ENCODE results near the gene CA12.

Gene CA12

DNA sequence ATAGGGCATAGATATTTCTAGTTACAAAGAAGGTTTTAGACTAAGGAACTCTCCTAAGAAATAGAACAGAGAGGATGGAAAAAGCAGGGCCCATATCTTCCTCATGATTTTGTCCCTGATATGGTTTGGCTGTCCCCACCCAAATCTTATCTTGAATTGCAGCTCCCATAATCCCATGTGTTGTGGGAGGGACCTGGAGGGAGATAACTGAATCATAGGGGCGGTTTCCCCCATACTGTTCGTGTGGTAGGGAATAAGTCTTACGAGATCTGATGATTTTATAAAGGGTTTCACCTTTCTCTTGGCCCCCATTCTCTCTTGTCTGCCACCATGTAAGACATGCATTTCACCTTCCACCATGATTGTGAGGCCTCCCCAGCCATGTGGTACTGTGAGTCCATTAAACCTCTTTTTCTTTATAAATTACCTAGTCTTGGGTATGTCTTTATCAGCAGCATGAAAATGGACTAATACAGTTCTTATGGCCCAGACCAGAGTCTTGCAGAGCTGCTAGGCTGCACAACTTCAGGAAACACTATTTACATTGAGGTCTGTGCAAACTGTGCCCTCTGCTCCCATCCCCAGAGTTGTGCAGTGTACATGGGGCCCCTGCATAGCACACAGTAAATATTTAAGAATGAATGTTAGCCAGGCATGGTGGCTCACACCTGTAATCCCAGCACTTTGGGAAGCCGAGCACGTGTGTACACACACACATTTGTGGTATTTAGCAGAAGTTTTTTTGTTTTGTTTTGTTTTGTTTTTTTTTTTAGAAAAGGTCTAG, 20.3 kb upstream of the CA12 start:
- no peak for DNase-seq

DNA sequence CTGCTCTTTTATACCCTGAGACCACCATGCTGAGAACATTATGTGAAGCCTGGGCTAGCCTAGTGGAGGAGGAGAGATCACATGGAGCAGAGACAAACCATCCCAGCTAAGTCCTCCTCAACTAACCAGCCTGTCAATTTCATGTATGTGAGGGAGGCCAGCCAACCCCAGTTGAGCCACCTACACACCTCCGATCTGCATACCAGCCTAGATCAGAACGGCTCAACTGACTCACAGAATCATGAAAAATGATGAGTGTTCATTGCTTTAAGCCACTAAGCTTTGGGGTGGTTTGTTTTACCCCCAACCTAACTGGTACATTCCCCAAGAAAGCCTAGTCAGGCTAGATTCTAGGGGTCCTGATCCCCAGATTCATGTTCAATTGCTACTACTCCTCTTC, 19.4 kb upstream of the CA12 start:
- peak; percentile 0 for DNase-seq

DNA sequence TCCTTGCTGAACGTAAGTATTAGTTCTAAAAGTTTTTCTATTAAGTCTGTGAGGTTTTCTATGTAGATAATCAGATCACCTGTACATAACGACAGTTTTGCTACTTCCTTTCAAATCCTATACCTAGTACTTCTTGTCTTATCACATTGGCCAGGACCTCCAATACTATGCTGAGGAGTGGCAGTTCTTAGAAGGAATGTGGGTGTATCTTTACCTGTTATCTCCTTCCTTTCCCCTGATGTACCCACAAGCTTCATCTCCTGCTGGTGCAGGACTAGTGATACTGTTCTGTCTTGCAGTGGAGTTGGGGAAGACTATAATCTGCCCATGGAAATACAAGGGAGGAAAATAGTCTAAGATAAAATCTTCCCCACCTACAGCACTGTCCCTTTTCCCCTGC, 16.8 kb upstream of the CA12 start:
- no peak for DNase-seq

DNA sequence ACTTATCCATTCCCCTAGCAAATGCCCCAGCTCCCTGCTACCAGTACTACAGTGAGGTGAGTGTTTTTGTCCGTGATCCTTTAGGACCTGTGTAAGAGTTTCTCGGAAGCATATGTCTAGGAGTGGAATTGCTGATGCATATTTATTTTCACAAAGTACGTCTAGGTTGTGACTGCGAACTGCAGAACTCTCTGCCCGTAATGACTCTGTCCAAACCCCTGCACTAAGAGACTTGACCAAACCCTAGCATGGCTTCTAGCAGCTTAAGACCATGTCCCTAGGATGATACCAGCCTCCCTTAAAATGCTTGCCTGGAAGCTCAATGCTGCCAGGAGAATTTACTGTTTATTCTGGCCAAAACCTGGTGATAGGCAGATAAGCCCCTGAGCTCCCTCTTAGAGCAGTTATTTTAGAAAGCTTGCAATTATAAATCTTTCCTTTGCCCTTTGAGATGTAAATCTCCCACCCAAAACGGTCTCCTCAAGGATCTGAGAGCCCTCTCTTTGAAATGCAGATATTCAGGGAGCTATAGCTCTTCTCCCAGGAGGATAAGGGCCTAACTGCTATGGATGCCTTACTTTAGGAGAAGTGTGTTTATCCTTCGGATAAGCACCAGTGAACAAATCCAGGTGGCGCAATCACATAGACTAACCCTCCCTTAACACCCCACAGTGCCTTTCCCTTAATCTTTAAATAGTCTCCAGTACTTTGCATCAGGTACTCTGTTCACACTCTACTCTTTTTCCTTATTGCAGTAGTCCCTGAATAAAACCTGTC, 14.7 kb upstream of the CA12 start:
- no peak for DNase-seq

DNA sequence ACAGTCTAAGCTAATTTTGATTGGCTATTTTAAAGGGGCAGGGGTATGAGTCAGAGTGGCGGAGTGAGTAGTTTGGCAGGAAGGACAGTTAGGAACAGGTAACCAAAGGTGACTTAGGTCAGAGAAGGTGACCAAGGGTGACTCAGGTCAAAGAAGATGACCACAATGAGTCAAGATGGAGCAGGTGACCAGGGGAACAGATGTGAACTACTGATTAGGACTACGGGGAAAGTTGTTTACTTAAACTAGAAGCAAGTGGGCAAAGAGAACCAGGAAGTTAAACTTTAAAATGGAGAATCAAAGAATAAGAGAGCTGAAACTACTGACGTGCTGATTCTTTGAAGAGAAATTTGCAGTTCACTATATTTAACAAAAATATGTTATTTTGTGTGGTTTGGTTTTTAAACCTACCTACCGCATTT, 14.1 kb upstream of the CA12 start:
- peak; percentile 1 for DNase-seq

DNA sequence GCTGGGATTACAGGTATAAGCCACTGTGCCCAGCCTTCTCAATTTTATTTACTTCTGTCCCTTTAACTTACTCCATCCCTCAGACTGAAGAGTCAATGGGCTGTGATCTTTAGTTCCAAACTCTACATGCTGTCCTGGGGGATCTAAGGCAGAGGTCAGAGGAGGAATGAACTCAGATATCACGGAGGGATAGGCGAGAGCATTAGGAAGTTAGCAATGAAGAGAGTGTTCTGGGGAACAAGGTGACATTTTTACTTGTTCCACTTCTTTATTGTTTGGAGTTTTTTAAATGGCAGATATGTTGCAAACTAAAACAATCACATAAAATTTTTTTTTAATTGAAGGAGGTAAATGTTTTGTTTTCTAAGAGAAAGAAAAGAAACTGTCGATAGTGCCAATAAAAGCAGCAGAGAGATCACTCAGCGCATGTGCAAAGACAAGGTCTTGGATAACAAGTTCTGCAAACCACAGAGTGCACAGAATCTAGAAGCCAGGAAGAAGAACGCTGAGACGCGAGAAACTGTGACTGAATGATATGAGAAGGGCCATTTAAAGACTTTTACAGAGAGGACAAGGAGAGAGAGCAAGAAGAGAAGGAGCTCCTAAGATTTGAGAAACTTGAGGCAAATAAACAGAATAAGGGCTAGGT, 10.8 kb upstream of the CA12 start:
- no peak for DNase-seq

DNA sequence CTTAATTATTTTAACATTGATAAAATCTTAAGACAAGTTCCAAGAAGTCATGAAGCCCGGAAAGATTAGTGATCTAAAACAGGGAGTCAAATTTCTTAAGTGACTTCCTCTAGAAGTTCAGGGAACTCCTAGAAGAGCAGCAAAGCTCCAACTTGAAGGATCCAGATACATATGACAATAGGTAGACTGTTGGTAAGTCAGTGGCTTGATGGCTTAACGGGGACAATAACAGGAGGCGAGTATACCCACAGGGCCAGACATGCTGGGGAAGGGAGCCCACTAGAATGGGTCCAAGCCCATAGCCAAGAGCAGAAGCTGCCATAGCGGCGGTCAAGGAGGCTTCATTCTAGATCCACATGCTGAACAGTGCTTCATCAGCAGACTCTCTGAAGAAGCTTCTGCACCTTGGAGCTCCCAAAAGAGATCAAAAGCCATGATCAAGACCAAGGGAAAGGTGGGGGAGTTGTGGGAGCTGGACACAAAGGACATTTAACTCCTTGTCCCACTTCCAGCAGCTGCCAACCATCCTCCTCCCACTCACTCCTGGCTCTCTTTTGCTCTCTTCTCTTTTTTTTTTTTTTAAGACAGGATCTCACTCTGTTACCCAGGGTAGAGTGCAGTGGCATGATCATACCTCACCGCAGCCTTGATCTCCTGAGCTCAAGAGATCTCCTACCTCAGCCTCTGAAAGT, 10.2 kb upstream of the CA12 start:
- no peak for DNase-seq

DNA sequence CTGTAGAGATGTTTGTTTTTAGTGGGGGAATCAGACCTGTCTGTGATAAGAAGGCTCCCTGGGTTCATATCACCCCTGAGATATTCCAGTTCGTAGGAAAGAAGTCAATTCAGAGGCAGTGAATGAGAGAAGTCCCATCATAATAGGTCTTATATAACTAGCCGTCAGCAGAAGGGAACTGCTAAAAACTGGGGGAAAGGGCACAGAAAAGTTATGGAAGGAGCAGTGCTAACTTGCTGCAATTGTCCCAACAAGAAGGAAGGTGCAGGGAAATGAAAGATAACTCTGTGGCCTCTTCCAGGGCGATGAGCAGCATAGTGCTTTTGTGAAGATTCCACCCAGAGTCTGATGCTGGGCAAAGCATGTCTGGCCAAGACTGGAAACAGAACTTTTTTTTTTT, 9.0 kb upstream of the CA12 start:
- no peak for DNase-seq

DNA sequence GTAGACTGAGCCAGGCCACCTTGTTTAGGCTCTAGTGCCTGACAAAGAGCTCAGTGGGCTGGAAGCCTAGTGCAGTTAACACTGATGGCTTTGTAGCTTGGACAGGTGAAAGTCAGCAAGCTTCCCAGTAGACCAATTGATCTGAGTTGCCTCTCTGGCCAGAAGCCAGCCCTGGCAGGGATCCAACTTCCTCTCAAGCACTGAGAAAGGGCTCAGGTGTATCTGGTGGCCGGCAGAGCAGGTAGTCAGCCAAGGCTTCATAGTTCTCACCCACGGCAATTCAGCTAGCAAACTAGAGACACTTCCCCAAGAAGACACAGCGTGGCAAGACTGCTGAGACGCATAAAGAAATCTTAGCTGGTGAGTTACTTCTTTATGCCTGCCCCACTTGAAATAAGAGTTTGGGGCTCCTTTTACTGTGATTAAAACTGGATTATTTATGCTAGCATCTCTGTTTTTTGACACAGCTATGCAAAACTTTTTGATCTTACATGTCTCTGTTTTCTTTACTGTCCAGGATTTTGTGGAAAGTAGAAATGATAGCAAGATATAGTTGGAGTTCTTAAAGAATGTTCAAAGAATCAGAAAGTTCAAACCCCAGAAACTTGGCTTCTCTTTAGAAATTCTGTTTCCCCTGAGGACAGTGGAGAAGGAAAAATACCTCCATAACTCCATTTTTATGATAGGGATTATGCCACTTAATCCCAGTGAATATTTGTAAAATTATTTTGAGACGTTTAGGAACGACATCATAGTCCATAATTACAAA, 8.4 kb upstream of the CA12 start:
- DNase-seq, result no peak

DNA sequence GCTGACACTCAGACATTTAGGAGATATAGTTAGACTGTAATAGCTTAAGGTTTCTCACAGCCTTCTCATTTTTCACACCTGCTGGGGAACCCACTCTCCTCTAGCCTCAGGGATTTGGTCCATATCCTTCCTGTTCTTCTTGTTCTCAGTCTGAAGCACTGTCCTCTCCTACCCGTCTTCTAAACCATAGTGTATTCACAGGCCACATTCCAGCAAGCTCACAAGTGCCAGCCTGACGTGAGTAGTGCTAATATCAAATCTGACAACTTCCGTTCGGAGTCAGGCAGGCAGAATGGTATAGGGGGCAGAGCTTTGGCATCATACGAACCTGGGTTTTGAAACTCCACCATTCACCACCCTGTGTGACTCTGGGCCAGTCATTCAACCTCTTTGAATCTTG, 6.9 kb upstream of the CA12 start:
- DNase-seq, result no peak

DNA sequence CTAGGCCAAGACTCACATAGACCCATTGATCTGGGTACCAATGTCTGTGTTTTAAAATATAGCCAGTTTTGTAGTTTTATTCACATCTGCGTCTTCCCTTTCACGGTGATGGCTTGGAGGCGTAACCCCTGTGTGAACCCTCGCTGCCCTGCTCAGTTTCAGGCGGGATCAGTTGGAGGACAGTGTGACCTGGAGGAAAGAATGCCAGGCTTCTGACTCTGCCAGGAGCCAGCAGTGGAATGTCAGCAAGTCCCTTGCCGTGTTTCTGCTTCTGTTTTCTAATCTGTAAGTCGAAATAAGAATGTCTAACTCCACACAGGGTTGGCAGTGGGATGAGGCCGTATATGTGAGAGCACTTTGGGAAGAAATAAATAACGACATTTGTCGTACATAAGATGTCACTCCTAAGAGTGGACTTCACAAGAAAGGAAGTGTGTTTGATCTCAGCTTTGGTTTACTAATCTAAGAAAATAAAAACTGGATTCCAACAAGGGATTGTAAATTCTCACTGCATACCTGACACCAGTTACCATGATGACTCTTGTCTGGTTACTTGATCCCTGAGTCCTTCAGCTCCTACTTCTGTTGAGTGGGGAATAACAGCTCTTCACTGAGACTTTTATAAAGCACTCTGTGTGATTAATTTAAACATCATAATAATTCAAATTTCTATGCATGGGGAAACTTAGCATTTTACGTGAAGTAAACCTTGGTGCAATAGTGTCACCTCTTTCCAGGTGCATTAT, 6.3 kb upstream of the CA12 start:
- DNase-seq, result no peak

DNA sequence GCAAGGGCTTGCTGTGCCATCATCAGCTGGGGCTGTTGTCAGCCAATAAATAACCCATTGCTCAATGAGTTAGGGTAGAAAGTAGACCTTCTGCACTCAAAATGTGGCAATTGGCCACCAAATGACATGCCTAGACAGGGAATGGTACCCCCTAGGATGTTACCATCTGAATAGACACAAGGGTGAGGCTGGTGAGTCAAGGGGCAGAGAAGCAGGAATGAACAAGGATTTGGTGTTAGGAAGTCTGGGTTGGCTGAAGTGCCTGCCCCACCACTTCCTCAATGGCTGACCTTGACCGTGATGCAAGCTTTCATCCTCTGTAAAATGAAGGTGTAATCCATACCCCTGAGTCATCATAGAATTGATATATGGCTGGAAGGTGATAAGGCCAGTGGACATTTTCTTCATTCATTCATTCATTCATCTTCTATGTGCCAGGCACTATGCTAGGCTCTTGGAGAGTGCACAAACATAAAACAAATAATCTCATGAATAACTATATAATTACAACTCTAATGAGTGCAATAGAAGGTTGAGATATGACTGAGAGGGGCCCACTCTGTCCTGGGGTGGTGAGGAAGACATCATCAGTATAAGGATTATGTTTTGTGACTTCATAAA, 4.4 kb upstream of the CA12 start:
- peak; percentile 3 for DNase-seq

DNA sequence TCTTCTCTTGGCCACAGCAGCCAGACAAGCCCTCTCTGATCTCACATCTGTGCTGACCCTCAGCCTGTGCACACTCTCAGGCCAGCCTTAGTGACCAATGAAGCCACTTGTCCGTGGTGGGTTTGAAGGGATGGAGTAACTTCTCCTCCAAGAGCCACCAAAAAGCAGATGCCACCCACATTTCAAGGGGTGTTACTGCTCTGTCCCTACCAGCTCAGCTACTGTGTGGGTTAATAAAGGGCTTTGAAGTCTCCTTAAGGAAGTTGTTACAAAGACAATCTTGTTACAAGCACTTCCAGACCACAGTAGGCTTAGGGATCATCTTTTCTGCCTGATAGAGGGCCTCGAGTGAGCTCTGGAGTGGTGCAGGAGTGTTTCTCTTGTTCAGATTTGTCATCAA, 3.3 kb upstream of the CA12 start:
- DNase-seq, result no peak

DNA sequence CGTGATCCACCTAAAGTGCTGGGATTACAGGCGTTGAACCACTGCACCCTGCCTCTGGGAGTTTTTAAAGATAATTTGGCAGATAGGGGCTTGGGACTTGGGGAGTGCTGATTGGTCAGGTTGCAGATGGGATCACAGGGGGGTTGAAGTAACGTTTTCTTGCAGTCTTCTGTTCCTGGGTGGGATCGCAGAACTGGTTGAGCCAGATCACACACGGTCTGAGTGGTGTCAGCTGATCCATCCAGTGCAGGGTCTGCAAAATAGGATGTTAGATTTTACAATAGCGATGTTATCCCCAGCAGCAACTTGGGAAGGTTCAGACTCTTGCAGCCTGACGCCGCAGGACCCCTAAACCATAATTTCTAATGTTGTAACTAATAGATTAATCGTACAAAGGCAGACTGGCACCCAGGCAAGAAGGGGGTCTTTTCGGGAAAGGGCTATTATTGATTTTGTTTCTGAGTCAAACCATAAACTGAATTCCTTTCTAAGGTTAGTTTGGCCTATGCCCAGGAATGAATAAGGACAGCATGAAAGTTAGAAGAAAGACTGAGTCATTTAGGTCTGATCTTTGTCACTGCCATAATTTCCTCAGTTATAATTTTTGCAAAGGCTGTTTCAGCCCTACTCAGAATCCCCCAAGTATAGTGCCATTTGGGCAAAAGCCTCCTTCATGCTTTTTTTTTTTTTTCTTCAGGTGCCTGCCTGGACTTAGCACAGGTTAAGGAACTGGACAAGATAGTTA, 1.5 kb upstream of the CA12 start:
- no peak for DNase-seq

DNA sequence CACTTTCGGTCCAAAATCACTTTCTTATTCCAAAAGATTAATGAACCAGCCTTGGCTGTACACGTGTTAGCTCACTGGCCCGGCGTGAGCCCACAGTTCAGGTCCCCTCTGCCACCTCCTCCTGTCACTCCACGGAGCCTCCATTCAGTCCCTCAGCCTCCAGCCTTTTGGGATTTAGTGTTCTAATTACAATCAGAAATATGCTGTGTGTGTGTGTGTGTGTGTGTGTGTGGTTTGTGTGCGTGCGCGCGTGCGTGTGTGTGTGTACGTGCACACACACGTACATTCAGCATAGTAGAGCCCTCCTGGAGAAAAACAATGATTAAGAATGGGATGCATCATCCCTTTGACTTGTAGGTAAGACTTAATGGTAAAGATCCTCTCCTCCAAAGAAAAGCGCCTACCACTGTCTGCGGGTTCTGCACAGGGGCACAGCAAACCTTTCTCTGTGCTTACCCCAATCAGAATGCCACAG, 801 bp downstream of the CA12 start:
- no peak for DNase-seq

DNA sequence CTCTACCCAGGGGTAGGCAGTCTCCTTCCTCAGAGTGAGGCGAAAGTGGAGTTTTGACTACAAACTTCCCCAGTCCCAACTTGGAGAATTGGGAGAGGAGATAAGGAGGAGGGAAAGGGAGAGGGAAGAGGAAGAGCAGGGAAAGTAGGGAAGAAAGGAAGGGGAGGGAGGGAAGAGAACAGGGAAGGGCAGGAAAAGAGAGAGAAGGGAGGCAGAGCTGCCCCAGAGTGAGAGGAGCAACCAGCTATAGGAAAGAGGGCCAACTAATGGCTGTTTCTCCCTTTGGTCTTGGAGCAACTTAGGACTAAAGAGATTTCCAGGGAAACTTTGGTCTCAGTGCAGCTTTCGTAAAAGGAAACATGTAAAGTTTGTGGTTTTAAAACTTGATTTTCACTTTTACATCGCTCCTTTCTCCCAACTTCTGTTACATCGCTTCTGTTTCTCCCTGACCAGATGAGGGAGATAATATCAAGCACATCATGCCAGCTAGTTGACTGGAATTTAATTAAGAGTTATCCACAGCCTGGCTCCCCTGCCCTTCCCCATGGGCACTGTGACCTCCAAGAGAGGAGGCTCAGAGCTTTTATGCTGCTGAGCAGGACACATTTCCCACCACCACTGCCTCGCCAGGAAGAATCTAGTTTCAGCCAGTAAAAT, 1.4 kb downstream of the CA12 start:
- no peak for DNase-seq

DNA sequence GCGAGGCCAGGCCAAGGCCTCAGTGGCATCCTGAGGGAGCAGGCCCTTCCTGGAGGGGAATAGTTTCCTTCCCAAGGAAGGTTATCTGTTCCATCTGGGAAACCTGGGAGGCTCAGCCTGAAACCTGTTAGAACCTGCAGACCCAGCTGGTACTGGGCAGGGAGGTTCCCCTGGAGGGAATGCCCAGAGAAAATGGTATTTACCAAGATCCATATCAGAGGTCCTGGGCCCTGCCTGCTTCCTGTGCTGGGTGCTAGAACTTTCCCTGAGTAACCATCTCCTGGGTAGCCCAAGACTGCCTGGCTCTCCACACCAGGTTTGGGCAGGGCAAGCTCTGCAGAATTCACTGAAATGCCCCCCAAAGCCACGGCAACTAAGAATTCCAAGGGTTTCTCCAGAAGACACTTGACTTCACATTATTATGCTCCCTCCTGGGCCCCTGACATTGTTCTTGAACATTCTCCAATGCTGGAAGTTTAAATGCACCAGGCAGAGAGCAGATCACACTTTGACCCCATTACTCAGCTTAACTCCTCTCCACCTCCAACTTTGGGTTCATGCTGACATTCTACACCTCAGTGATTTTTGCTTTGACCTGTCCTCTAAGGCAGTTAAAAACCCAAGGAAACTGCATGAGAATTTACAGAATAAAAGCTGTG, 2.0 kb downstream of the CA12 start:
- no peak for DNase-seq

DNA sequence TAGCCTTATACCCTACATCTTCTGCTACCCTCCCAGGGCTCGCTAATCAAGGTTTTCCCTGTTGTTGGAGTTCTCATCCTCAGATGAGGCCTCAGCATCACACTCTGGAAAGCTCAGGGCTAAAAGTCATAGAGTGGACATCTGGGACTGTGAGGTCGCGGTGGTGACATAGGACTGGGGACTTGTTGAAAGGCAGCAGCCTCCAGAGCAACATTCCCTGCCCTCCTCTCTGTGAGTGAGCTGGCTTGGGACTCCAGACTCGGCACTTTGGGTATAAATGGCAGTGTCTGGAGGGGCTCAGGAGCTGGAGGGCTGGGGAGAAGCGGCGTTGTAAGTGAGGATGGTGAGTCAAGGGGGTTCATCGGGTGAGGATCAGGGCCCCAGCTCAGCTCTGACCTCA, 2.7 kb downstream of the CA12 start:
- no peak for DNase-seq
